ENCODE measurements around the gene KCNE2. TPM values are rescaled to one million over a fixed set of nuclear protein-coding genes. Genes with fewer than 3 reads are reported as not detected.

The KCNE2 gene
- total RNA-seq, 2 donors from 2014 or later: not detected

DNA sequence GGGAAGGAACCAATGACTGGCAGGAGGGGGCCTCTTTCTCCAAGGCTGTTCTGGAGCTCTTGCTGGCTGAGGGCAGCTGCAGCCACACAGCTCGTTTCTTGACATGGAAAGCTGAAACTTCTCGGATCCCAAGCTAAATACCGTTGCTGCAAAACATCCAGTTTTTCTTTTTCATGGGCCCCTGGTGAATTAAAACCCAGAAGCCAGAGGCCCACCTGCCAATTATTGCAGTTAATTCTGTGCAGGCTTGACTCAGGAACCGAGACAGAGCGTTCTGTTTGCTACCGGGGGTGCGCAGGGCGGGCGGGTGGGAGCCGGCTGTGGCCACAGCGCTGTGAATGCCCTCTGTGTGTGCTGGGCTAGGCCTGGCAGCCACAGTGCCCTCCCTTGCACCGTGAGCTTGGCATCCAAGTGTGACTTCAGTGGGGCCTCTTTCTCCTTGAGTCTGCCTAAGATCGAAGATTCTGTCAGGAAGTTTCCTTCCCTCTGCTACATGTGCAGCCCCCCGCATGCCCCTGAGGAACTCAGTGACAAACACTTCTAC, 19.9 kb upstream of the KCNE2 start:
- no peak overlapping the region for H3K4me3 Mint-ChIP-seq
- H3K9me3 Mint-ChIP-seq: no peaks in the 10 kb centered on the region
- H3K36me3 Mint-ChIP-seq (ENCODE audit: low read depth): no peaks in the 10 kb centered on the region
- no peak for ATAC-seq (replicated peaks)
- H3K27ac Mint-ChIP-seq: no peak overlapping the region
- H3K27me3 Mint-ChIP-seq: peaks cover 7% of the 10 kb centered on the region
- no peaks in the 10 kb centered on the region for H3K4me1 Mint-ChIP-seq

DNA sequence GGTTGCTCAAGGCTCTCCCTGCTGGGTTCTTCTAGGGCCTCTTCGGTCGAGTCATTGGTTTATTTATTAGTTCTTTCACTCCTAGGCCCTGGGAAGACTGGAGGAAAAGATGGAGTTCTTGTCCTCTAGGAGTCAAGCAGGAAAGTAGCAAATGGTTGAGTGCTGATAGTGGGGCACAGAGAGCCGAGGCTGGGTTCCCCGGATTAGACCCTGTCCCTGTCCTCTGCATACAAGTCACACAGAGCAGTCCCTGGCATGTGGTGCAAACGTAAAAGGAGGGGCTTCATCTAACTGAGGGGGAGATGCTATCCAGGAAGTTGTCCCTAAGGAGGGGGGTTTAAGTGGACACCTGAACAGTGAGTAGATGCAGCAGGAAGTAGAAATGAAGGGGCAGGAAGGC, 19.2 kb upstream of the KCNE2 start:
- no peaks in the 10 kb centered on the region for H3K4me1 Mint-ChIP-seq
- no peaks in the 10 kb centered on the region for H3K36me3 Mint-ChIP-seq (ENCODE audit: low read depth)
- no peak overlapping the region for H3K4me3 Mint-ChIP-seq
- H3K27ac Mint-ChIP-seq: peak overlapping the region; percentile 43
- ATAC-seq (replicated peaks): no peak
- H3K27me3 Mint-ChIP-seq: peaks cover 7% of the 10 kb centered on the region
- no peaks in the 10 kb centered on the region for H3K9me3 Mint-ChIP-seq

DNA sequence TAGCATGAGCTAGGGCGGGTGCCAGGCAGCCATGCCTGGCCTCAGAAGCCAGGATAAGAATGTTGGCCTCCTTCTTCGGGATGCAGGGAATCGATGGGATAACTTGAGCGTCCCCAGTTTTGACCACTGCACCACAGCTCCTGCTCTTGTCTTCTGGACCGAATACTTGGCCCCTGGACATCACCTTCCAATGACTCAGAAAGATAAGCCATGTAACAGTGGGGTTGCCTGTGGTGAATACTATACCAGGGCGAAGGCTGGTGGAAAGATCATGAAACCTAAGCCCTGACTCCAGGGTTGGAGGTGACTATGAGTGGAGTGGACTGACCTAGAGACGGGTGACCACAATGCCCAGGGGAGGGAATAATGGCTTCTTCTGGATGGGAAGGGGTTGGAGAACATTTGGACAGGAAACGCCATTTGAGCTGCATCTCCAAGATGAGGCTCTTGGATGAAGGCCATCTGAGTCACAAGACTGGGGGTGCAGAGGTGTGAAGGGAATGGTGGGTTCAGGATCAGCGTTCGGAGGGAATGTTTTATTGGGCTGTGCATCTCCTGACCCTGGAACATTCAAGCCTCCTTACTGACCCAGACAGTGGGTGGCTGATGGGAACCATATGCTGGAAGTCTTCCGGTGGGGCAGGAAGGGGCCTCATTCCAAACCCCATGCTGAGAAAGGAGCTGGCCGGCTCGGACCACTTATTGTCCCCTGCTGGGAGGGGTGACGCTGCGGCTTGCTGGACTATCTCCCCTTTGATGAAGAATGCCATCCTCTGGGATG, 18.5 kb upstream of the KCNE2 start:
- Mint-ChIP-seq H3K27ac (peak overlapping the region; percentile 43), H3K36me3 (ENCODE audit: low read depth) (no peaks in the 10 kb centered on the region), H3K27me3 (peaks cover 7% of the 10 kb centered on the region), H3K4me1 (no peaks in the 10 kb centered on the region), H3K9me3 (no peaks in the 10 kb centered on the region), H3K4me3 (no peak overlapping the region)
- ATAC-seq (replicated peaks): no peak

DNA sequence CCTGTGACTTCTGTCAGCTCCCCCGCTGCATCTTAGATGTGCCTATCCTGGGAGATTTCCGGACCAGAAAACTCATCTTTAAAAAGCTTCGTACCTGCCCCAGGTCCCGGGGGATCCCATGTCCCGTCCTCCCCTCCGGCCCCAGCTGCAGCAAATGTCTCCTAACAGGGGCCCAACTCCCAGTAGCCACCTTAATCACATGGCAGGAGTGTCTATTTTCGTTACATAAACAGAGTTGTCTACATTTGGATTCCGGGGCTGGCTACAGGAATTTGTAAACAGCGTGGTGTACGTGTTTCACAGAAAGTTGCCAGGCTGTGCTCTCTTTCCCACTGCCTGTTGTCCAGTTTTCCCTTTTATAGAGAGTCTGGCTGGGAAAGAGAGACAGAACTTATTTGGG, 17.9 kb upstream of the KCNE2 start:
- no peaks in the 10 kb centered on the region for H3K4me1 Mint-ChIP-seq
- no peak overlapping the region for H3K4me3 Mint-ChIP-seq
- peaks cover 3% of the 10 kb centered on the region for H3K27me3 Mint-ChIP-seq
- no peak for ATAC-seq (replicated peaks)
- H3K9me3 Mint-ChIP-seq: no peaks in the 10 kb centered on the region
- H3K27ac Mint-ChIP-seq: no peak overlapping the region
- H3K36me3 Mint-ChIP-seq (ENCODE audit: low read depth): no peaks in the 10 kb centered on the region

DNA sequence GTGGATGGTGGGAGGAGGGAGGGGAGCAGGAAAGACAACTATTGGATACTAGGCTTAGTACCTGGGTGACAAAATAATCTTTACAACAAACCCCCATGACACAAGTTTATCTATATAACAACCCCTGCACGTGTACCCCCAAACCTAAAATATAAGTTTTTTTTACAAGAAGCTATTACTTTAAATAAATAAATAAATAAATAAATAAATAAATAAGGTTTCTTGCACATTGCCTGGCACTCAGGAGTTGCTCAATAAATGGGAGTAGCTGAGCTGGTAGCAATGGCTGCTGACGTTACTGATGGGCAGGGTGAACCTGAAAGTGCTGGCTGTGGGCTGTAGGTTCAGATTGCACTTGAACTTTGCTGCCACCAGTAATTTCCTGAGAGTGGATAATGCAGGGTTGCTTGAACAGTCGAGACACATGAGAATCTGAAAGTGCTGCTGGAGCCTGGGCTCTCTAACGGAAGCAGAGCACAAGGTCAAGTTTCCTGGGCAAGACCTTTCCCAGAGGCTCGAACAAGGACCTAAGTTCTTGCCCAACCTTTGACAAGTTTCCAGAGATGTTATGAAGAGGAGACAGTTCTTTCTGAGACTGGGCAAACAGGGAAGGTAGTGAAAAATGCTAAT, 14.8 kb upstream of the KCNE2 start:
- no peak overlapping the region for H3K27ac Mint-ChIP-seq
- no peaks in the 10 kb centered on the region for H3K36me3 Mint-ChIP-seq (ENCODE audit: low read depth)
- no peak for ATAC-seq (replicated peaks)
- no peak overlapping the region for H3K4me3 Mint-ChIP-seq
- H3K27me3 Mint-ChIP-seq: peaks cover 3% of the 10 kb centered on the region
- no peaks in the 10 kb centered on the region for H3K4me1 Mint-ChIP-seq
- no peaks in the 10 kb centered on the region for H3K9me3 Mint-ChIP-seq

DNA sequence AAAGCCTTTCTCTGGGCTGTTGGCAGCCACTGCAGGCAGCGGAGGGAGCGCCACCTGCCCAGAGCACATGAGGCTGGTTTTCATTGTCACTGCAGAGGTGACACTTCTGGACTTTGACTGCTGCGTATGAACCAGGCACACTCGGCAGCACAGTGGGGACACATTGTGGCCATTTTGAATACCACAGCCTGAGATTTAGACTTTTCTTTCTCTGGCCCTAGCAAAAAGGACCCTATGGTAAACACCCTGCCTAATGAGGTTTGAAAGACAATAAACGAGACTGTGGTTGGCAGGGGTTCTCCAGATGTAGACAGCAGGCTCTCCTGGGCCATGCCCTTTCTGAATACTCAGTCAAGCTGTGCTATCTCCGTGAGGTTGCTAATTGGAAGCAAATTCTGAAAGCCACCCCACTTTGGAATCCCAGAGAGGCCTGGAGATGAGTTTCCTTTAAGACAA, 12.0 kb upstream of the KCNE2 start:
- H3K4me1 Mint-ChIP-seq: no peaks in the 10 kb centered on the region
- no peaks in the 10 kb centered on the region for H3K36me3 Mint-ChIP-seq (ENCODE audit: low read depth)
- no peak overlapping the region for H3K27ac Mint-ChIP-seq
- H3K27me3 Mint-ChIP-seq: peaks cover 12% of the 10 kb centered on the region
- no peaks in the 10 kb centered on the region for H3K9me3 Mint-ChIP-seq
- ATAC-seq (replicated peaks): peak; percentile 39
- H3K4me3 Mint-ChIP-seq: no peak overlapping the region

DNA sequence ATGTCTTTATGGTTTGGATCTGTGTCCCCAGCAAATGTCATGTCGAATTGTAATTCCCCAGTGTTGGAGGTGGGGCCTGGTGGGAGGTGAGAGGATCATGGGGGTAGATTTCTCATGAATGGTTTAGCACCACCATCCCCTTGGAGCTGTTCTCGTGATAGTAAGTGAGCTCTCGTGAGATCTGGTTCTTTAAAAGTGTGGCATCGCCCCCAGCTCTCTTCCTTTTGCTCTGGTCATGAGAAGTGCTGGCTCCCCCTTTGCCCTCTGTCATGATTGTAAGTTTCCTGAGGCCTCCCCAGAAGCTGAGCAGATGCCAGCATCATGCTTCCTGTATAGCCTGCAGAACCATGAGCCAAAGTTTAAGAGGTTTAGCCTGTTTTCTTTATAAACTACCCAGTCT, 11.2 kb upstream of the KCNE2 start:
- no peak overlapping the region for H3K4me3 Mint-ChIP-seq
- no peaks in the 10 kb centered on the region for H3K9me3 Mint-ChIP-seq

DNA sequence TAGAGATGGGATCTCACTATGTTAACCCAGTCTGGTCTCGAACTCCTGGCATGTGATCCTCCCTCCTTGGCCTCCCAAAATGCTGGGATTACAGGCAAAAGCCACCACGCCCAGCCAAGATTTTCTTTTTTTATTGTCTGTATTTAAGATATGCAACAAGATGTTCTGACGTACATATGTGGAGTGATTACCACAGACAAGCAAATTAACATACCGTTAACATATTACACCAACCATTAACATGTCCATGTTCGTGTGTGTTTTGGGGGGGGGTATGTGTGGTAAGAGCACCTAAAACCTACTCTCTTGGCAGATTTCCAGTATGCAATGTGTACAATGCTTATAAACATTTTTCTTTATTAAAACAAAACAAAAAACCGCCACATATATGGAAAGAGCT, 10.6 kb upstream of the KCNE2 start:
- Mint-ChIP-seq H3K9me3 (no peaks in the 10 kb centered on the region), H3K27me3 (peaks cover 18% of the 10 kb centered on the region), H3K4me3 (no peak overlapping the region), H3K27ac (no peak overlapping the region), H3K4me1 (no peaks in the 10 kb centered on the region), H3K36me3 (ENCODE audit: low read depth) (no peaks in the 10 kb centered on the region)
- ATAC-seq (replicated peaks): no peak

More for the DNA sequence above, 11.2 kb upstream of the KCNE2 start:
- Mint-ChIP-seq H3K4me1 (no peaks in the 10 kb centered on the region), H3K36me3 (ENCODE audit: low read depth) (no peaks in the 10 kb centered on the region), H3K27ac (no peak overlapping the region), H3K27me3 (peaks cover 17% of the 10 kb centered on the region)
- ATAC-seq (replicated peaks): no peak

DNA sequence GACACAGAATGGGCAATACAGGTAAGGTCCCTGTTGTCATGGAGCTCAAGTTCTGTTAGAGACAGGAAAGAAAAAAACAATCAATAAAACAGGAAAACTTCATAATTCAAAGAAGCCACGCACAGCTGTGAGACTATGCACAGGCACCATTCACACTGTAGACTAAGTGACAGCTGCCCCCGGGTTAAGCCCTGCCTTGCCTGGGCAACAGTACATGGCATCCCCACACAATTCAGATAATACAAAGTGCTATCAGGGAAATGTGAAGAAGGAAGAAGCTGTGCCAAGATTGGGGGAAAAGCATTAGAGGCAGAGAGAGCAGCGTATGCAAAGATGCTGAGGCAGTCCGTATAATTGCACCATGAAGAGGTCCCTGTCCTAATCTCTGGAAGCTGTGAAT, 9.0 kb upstream of the KCNE2 start:
- Mint-ChIP-seq H3K27me3 (peaks cover 26% of the 10 kb centered on the region), H3K27ac (no peak overlapping the region), H3K4me1 (no peaks in the 10 kb centered on the region), H3K9me3 (no peaks in the 10 kb centered on the region), H3K4me3 (no peak overlapping the region), H3K36me3 (ENCODE audit: low read depth) (no peaks in the 10 kb centered on the region)
- ATAC-seq (replicated peaks): no peak

DNA sequence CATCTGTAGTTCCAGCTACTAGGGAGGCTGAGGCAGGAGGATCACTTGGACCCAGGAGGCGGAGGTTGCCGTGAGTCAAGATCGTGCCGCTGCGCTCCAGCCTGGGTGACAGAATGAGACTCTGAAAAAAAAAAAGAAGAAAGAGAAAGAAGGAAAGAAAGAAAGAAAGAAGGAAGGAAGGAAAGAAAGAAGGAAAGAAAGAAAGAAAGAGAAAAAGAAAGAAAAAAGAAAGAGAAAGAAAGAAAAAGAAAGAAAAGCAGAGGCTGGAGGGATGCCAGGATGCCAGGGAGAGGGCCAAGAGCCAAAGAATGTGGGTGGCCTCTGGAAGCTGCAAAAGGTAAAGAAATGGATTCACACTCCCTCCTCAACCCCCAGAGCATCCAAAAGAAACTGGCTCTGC, 8.2 kb upstream of the KCNE2 start:
- Mint-ChIP-seq H3K36me3 (ENCODE audit: low read depth) (no peaks in the 10 kb centered on the region), H3K4me1 (no peaks in the 10 kb centered on the region), H3K9me3 (no peaks in the 10 kb centered on the region), H3K27ac (no peak overlapping the region), H3K4me3 (no peak overlapping the region), H3K27me3 (peaks cover 30% of the 10 kb centered on the region)
- no peak for ATAC-seq (replicated peaks)

DNA sequence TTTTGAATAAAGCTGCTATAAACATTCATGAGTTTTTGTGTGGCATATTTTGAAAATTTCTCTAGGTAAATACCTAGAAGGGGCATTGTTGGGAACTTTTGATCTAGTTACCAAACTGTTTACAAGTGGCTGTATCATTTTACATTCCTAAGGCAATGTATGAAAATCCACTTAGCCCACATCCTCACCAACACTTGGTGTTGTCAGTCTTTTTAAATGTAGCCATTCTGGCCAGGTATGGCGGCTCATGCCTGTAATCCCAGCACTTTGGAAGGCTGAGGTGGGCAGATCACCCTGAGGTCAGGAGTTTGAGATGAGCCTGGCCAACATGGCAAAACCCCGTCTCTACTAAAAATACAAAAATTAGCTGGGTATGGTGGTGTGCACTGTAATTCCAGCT, 5.9 kb upstream of the KCNE2 start:
- no peak for ATAC-seq (replicated peaks)
- Mint-ChIP-seq H3K27ac (no peak overlapping the region), H3K4me3 (no peak overlapping the region), H3K27me3 (peaks cover 35% of the 10 kb centered on the region), H3K36me3 (ENCODE audit: low read depth) (no peaks in the 10 kb centered on the region), H3K4me1 (peaks cover 7% of the 10 kb centered on the region), H3K9me3 (no peaks in the 10 kb centered on the region)

DNA sequence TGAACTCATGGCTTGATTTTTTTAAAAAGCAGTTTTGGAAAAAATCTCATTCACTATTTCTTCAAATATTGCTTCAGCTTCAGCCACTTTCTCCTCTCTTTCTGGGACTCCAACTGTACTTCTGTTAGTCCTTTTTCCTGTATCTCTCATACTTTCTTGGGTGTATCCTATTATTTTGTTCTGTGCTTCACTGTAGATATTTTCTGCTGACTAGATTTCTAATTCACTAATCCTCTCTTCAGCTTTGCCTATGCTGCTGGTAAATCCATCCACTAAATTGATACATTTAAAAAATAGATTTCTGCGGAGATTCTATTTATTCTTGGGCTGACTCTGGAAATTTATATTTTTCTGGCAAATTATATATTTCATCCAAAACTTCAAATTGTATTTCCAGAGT, 4.9 kb upstream of the KCNE2 start:
- no peaks in the 10 kb centered on the region for H3K36me3 Mint-ChIP-seq (ENCODE audit: low read depth)
- ATAC-seq (replicated peaks): no peak
- peaks cover 7% of the 10 kb centered on the region for H3K4me1 Mint-ChIP-seq
- H3K27me3 Mint-ChIP-seq: peaks cover 35% of the 10 kb centered on the region
- H3K9me3 Mint-ChIP-seq: no peaks in the 10 kb centered on the region
- H3K27ac Mint-ChIP-seq: no peak overlapping the region
- no peak overlapping the region for H3K4me3 Mint-ChIP-seq

DNA sequence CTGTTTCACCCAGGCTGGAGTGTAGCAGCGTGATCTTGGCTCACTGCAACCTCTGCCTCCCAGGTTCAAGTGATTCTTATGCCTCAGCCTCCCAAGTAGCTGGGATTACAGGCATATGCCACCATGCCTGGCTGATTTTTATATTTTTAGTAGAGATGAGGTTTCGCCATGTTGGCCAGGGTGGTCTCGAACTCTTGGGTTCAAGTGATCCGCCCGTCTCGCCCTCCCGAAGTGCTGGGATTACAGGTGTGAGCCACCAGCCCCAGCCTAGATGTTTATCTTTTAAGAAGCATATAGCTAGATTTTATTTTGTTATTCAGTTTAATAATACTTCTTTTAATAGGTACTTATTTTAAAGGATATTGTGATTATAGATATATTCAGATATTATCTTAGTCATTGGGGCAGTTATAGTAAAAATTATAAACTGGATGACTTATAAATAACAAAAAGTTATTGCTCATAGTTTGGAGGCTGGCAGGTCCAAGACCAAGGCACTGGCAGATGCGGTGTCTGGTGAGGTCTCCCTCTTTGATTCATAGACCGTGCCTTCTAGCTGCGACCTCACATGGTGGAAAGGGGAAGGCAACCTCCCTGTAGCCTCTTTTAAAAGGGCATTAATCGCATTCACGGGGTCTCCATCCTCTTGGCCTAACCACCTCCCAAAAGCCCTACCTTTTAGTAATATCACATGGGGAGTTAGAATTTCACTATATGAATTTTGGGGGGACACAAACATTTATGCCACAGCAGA, 3.1 kb upstream of the KCNE2 start:
- ATAC-seq (replicated peaks): no peak
- Mint-ChIP-seq H3K9me3 (no peaks in the 10 kb centered on the region), H3K4me3 (no peak overlapping the region), H3K27ac (no peak overlapping the region), H3K36me3 (ENCODE audit: low read depth) (no peaks in the 10 kb centered on the region), H3K27me3 (peaks cover 29% of the 10 kb centered on the region), H3K4me1 (peaks cover 7% of the 10 kb centered on the region)

DNA sequence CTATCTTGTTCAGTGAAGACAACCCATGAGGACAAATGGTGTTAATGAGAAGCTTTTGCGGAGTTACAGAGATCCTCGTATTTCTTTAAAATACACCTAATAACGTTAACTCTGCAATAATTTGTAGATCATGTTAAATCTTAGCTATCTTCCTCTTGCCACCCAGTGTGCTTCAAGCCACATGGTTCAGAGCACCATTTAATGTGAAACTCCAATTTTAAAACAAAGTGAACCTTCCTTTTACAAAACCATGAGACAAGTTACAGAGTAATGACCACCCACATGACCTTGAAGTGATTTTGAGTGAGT, 1.7 kb upstream of the KCNE2 start:
- Mint-ChIP-seq H3K36me3 (ENCODE audit: low read depth) (no peaks in the 10 kb centered on the region), H3K27me3 (peaks cover 22% of the 10 kb centered on the region), H3K4me1 (peaks cover 7% of the 10 kb centered on the region), H3K9me3 (no peaks in the 10 kb centered on the region), H3K27ac (no peak overlapping the region), H3K4me3 (peak overlapping the region; percentile 14)
- ATAC-seq (replicated peaks): peak; percentile 16

DNA sequence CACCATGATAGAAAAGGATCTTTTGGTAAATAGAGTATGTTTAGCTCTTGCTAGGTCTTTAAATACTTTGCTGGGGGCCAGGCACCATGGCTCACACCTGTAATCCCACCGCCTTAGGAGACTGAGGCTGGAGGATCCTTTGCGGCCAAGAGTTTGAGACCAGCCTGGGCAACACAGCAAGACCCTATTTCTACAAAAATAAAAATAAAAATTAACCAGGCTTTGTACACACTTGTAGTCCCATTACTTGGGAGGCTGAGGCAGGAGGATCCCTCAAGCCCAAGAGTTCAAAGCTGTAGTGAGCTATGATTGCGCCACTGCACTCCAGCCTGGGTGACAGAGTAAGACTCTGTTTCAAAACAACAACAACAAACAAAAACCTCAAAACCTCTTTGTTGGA, 1.1 kb upstream of the KCNE2 start:
- peaks cover 7% of the 10 kb centered on the region for H3K4me1 Mint-ChIP-seq
- no peaks in the 10 kb centered on the region for H3K36me3 Mint-ChIP-seq (ENCODE audit: low read depth)
- no peak for ATAC-seq (replicated peaks)
- H3K27me3 Mint-ChIP-seq: peaks cover 17% of the 10 kb centered on the region
- no peak overlapping the region for H3K4me3 Mint-ChIP-seq
- H3K27ac Mint-ChIP-seq: no peak overlapping the region
- H3K9me3 Mint-ChIP-seq: no peaks in the 10 kb centered on the region

Measured in activated T-helper 17 cell treated with anti-CD3 and anti-CD28 coated beads, Interleukin-2, amount 50 U/mL, for 72 hours (primary cell).